SIG-M5 (cell line): Measurements from ENCODE around the gene SDK1.
"Not testable (repeated sequence)": the region's sequence is repeated elsewhere in the genome, so short reads cannot be mapped to it uniquely, and the experiment has no call there.

ENCODE experiments used
- DNase-seq: peaks from one replicate; lab custom pipeline; 2025; lab: John Stamatoyannopoulos, UW

Gene SDK1

DNA sequence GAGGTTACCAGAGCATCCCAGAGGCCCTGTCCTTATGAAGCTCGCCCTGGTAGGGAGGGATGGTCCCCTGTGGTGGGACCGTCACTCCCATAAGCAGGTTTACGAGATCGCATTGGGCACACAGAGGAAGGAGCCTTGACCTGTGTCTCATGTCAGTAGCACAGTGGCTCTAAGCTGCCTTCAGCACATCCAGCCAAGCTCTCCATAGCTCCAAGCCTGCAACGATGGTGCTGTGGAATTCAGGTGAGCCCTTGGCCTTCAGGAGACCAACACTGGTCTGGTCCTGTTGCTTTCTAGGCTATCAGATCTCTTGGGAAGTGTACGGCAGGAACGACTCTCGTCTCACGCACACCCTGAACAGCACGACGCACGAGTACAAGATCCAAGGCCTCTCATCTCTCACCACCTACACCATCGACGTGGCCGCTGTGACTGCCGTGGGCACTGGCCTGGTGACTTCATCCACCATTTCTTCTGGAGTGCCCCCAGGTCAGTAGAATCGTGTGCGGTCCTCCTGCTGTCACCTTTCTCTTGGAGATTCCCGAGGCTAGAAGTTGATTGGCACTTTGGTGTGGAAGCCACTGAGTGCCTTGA is 775.7 kb downstream of the SDK1 start:
- DNase-seq: no peak

GRCh38 chr7:4077980-4078379 is 776.9 kb downstream of the SDK1 start:
- no peak for DNase-seq

- no peak for DNase-seq
Measured at GRCh38 chr7:4078580-4078979, 777.5 kb downstream of the SDK1 start.

- DNase-seq: no peak
Measured at GRCh38 chr7:4079366-4079765, 778.3 kb downstream of the SDK1 start.

- no peak for DNase-seq
Measured at GRCh38 chr7:4079956-4080355, 778.9 kb downstream of the SDK1 start.

GRCh38 chr7:4080954-4081353 is 779.9 kb downstream of the SDK1 start:
- no peak for DNase-seq

DNA sequence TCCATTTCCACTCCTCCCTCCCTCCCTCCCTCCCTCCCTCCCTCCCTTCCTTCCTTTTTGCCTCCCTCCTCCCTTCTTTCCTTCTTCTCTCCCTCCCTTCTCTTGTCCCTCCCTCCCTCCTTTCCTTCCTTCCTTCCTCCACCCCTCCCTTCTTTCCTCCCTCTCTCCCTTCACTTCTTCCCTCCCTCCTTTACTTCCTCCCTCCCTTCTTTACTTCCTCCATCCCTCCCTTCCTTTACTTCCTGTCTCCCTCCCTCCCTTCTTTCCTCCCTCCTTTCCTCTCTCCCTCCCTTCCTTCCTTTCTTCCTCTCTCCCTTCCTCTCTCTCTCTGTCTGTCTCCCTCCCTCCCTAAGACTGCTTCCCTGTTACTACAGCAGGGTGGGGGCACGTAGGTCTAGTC is 782.5 kb downstream of the SDK1 start:
- DNase-seq: no peak

- no peak for DNase-seq
Measured at GRCh38 chr7:4084271-4084670, 783.2 kb downstream of the SDK1 start.

- DNase-seq: no peak
Measured at GRCh38 chr7:4085937-4086691, 785.1 kb downstream of the SDK1 start.

GRCh38 chr7:4086723-4087122 is 785.7 kb downstream of the SDK1 start:
- DNase-seq: no peak

DNA sequence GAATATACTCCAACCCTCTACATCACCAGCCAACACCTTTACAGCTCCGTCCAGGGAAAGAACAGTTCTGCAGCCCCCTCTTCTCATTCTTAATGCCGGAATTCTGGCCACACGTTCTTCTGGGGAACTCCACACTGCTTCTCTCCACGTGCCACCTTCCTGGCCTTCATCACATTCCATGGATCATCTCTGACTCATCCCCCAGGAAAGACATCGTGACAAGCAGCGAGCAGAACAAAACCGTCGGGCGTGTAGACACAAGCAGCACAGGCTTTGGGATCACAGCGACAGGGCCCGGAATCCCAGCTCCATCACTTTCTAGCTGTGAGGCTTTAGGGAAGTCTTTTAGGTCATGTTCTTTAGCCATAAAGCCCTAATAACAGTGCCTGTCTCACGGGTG is 790.7 kb downstream of the SDK1 start:
- no peak for DNase-seq

- DNase-seq: no peak
Measured at GRCh38 chr7:4093035-4093434, 792.0 kb downstream of the SDK1 start.

- no peak for DNase-seq
Measured at GRCh38 chr7:4093483-4093882, 792.4 kb downstream of the SDK1 start.

GRCh38 chr7:4094158-4094557 is 793.1 kb downstream of the SDK1 start:
- DNase-seq: not testable (repeated sequence)

GRCh38 chr7:4097001-4097609 is 796.1 kb downstream of the SDK1 start:
- DNase-seq: no peak

DNA sequence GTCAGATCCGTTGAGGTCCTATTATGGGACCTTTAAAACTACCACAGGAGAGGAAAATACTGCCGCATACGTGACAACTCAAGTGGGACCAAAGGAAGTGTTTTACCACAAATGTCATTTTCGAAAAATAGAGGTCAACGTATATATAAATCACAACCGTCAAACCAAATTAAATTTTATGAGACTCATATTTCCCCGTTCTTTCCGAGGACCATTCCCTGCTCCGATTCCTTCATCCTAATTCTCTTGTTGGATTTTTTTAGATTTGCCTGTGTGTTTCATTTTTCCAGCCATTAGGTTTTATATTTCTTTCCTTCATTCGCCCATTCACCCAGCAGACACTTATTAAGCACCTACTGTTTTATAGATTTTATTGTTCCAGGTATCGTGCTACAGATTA is 797.1 kb downstream of the SDK1 start:
- no peak for DNase-seq

DNA sequence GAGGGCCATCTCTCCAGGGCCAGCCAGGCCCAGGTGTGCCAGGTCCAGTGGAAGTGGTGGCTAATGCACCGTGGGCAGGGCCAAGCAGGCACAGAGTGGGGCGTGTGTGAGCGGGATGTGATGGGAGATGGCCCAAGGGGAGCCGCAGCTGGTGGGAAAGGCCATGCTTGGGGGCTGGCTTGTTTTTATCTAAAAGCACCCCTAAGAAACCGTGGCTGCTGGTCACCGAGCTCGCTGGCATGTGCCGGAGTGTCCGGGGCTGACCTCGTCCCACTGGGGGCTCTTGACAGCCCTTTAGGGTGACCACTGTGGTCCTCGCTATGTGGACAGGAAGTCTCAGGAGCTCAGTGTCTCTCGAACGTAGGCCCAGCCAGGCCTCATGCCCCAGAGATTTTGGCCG is 798.6 kb downstream of the SDK1 start:
- DNase-seq: no peak

GRCh38 chr7:4100148-4100547 is 799.1 kb downstream of the SDK1 start:
- DNase-seq: no peak

DNA sequence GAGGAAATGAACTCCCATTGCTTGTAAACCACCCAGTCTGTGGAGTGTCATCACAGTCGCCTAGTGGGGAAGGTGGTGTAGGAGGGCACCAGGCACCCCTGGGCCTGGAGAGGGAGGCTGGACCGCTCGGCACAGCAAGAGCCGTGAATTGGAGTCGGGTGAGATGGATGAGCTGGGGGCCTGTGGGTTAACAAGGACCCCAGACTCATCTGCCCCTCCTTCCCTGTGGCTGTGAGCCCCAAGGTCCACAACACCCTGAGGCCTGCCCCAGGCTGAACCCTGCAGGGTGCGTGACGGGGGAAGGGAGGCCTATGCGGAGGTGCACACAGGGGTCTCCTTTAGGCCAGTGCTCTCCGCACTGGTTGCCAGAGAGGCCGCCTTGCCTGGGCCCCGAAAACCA is 799.6 kb downstream of the SDK1 start:
- DNase-seq: no peak

GRCh38 chr7:4102231-4102841 is 801.3 kb downstream of the SDK1 start:
- no peak for DNase-seq

- no peak for DNase-seq
Measured at GRCh38 chr7:4103352-4104091, 802.5 kb downstream of the SDK1 start.

GRCh38 chr7:4107839-4108238 is 806.8 kb downstream of the SDK1 start:
- DNase-seq: no peak
